ENCODE measurements around the gene INO80.

The INO80 gene

DNA sequence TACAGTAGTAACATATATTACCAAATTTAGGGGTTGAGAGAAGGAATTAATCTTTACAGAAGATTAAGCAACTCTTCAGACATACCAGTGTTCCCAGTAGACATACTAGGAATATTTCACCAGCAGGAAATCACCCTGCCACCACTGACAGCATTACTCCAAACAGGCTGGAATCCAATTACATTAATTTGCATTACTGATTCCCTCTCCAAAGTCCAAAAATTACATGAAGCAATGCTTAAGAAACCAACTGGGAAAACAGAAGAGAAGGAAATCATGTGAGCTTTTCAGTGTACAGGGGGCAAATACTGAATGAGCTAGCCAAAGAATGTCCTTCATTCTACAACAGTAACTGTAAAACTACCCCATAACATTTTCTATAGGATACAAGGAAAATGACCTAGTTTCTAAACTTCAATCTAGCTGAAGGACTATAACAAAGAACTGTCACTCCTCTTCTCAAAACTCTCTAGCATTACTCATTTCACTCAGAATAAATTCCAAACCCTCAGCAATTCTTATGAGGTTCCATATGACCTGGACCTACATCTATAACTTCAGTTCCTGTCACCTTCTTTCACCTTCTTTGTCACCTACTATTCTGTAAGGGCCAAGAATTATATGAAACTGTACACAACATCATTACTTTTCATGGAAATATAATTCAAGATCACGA is 72.7 kb downstream of the INO80 start:
- DNase-seq: no peak

DNA sequence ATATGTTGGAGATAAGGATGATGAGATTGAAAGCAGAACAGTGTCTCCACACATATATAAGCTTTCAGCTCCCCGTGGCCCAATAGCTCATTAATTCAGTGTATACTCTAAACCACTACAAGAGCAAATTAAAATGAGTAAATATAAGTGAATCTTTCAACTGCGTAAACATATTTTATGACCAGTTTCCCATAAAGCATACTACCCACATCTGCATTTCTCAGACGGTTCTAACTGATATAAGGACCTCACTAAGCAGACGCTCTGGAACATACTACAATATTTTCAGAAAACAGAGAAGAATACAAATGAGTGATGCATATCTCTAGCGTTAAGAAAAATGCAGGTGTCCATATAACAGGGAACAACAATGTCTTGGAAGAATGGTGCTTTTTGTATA is 73.2 kb downstream of the INO80 start:
- DNase-seq: no peak

DNA sequence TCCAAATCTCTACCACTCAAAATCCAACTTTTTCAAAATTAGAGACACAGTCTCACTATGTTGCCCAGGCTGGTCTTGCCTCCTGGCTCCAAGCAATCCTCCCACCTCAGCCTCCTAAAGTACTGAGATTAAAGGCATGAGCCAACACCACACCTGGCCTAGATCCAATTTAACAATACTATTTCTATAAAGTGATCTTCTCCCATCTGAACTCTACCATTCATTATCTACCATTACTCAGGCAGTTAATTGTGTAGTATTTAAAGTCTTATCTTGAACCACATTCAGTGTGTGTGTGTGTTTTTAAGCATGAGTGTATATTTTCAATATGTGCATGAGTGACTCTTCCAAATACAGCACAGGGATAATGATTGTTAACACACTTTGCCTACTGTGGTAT is 77.0 kb downstream of the INO80 start:
- no peak for DNase-seq

- no peak for DNase-seq
These were observed 84.1 kb downstream of the INO80 start for GRCh38 chr15:41032079-41032328.

DNA sequence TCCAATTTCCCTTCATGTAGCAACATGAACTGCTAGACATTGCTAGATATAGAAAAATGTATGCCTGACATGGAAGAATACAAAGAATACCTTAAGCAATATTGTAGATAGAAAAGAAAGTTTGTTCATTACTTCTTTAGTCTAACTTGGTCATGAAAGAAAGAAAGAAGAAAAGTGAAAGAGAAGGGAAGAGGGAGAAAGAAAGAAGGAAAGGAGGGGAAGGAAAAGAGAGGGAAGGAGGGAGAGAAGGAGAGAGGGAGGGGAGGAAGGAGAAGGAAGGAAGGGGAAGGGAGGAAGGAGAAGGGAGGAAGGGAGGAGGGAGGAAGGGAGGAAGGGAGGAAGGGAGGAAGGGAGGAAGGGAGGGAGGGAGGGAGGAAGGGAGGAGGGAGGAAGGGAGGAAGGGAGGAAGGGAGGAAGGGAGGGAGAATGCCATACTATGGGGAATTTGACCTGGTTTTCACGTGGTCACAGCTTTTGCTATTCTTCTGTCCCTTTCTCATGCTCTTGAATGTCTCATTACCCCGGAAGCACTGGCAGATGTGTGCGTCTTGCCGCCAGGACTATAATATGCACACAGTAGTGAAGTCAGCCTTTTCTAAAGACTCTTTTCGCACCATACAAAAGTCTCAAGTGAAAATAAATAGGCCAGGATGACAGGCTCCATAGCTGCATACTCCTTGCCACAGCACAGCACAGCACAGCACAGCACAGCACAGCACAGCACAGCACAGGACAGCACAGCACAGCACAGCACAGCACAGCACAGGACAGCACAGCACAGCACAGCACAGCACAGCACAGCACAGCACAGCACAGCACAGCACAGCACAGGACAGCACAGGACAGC is 84.6 kb downstream of the INO80 start:
- DNase-seq: no peak

- no peak for DNase-seq
These were observed 87.2 kb downstream of the INO80 start for GRCh38 chr15:41028853-41029252.

DNA sequence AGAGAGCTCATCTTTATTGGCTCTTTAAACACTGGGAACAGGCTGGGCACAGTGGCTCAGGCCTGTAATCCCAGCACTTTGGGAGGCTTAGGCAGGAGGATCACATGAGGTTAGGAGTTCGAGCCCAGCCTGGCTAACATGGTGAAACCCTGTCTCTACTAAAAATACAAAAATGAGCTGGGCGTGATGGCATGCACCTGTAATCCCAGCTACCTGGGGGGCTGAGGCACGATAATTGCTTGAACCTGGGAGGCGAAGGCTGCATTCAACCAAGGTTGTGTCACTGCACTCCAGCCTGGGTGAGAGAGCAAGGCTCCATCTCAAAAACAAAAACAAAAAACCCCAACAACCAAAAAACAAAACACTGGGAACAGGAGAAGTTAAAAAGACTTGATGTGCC is 90.7 kb downstream of the INO80 start:
- DNase-seq: no peak

DNA sequence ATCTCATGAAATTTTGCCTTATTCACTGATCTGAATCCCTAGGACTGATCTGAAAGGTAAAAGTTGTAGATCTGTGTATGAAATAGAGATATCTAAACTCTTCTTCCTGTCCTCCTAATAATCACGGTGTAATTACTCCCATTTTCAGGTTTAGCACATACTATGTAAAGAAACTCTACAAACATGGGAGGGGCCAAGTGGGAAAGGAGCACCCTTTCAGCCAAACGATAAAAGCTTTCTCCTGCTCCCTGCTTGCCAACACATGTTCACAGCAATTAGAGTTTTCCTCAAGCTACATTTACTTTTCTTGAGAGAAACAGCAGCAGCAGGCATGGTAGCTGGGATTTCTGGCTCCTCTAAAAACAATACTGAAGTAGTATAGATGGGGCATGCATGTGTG is 91.2 kb downstream of the INO80 start:
- no peak for DNase-seq

DNA sequence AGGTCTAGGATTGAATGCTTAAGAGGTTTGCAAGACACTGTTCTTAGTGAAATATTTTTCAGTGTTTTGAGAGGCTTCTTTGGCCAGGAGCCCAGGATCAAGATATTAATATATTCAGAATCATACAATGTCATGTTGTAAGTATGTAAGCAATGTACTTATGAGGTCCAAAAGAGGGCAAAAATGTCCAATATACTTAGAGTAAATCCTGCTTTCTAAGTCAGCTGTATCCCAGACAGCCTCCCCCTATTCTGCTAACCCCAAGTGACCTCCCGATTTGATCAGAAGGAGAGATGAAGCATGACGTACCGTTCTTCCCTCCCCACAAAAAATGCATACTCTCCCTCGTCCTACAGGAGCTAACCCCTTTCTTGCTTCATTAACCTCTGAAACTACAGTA is 91.9 kb downstream of the INO80 start:
- no peak for DNase-seq

DNA sequence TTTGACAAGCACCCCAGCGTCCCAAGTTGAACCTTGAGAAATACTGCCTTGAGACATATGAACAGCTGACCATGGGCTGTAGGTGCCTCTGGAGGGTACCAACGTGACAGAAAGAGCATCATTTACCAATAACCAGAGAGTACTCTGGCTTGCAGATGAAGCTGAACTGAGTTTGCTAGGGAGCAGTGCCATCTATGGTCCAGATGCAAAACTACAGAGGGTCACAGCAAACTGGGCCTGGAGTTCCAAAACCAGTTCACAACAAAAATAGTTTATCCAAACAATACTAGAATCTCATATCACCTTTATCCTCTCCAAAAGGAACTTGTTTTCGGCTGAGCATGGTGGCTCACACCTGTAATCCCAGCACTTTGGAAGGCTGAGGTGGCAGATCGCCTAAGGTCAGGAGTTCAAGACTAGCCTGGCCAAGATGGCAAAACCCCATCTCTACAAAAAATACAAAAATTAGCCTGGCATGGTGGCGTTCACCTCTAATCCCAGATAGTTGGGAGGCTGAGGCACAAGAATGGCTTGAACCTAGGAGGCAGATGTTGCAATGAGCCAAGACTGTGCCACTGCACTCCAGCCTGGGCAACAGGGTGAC is 93.5 kb downstream of the INO80 start:
- peak; percentile 39 for DNase-seq

DNA sequence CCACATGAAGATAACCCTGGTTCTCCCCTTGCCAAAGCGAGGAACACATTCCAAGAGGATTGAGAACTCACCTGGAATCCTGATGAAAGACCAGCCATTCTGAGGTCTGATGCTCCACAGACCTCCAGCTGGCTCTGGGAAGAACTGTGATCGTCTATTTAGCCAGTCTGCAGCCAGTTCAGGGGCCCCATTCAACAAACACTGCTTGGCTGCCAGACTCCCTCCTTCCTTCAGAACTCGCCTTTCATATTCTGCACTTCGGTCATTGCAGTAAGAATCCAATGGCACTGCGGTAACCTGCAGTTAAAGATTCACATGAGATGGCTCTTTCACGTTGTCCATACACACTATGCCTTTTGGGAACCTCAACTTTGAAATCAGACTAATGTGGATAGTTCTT is 95.3 kb downstream of the INO80 start:
- no peak for DNase-seq

GRCh38 chr15:41020311-41020710 is 95.8 kb downstream of the INO80 start:
- DNase-seq: no peak

DNA sequence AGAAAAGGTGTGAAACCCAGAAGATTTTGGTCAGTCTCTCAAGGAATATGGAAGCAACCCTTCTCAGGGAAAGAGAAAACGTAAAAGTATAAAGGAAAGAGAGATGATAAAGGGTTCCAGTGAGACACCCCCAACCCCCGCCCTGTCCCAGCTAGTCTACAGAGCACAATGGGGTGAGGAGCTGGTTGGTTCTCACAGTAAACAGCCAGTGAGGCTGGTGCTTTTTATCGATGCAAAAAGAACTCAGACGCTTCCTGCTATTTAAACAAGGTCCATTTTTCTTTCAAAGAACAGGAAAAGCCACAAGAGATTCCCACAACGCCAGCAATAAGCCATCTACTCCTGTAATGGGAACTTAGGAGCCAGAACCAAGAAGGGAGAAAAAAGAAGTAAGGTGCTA is 96.9 kb downstream of the INO80 start:
- no peak for DNase-seq

GRCh38 chr15:41018534-41018933 is 97.5 kb downstream of the INO80 start:
- DNase-seq: no peak

GRCh38 chr15:41017066-41017735 is 98.9 kb downstream of the INO80 start:
- DNase-seq: no peak

- no peak for DNase-seq
These were observed 102.2 kb downstream of the INO80 start for GRCh38 chr15:41013691-41014414.

DNA sequence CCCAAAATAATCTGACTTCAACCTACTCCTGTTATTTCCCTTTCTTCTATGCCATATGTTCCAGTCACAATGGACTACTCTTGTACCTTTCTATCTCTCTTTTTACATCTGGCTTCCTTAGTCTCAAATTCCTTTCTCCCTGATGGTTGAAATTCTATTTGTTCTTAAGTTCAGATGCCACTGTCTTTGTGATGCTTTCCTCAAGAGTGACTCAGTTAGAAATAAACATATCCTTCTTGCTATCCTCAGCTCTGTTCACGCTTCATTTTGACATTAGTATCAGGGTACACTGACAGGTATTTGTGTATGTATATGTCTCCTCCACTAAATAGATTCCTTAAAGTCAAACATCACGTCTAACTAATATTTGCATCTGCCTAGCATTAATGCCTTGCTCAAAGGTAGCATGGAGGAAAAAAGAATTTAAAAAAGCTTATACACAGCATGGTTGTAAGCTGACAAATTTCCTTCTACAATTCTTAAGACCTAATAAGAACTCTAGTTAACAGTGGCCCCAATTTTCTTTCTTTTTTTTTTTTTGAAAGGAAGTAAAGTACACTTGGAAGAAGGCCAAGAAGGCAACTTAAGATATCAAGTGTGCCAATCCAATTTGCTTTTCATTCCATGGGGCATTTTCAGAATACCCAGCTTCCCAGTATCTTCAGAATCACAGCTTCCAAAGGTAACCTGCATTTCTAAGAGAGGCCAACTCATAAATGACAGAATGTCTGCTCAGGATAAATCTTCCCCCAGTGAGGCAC is 104.8 kb downstream of the INO80 start:
- no peak for DNase-seq

DNA sequence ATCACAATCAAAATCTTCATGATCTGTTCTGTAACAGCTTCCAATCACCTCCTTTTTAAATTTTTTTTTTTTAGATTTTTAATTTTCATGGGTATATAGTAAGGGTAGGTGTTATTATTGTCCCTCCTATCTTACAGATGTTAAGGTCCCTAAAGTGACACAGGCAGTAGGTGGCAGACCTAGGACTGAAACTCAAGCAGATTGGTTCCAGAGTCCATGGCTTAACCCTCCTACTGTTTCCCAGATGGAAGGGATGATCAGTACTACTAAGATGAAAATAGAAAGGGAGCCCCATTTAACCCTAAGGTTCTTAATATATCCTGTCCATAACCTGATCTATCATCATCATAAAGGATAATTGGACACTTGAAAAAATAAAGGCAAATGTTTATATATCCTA is 105.7 kb downstream of the INO80 start:
- no peak for DNase-seq

DNA sequence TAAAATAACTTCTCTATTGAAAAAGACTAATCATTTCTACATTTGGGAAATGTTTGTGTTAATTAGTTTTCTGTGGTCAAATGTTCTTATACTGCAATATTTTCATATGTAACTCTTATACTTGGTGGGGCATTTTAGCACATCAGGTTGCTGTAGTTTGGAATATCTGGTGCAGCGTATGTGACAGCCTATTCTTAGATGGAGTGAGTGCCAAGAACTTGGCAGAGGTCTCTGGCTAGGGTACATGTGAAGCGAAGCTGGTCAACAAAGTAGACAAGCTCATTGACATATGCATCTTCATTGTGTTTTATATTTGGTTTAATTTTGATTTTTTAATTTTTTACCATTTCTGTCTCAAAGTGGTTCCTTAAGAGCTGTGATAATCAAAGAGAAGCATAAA is 109.6 kb downstream of the INO80 start:
- no peak for DNase-seq

DNA sequence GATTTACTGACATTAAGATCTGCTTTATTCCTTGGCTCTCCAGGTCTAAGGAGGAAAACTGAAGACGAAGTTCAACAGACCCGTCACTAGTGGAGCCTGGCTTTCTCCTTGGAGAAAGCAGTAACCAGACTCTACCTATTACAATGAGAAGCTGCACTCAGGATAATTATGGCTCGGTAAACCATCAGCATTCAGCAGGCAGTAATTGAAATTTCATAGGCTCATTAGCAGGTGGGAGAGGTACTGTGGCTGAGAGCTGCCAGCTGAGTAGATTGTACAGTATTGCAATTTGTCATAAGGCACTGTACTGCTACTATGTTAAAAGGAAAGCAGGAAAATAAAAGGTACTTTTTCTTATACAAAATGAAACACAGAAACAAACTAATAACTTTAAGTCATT is 111.6 kb downstream of the INO80 start:
- no peak for DNase-seq

DNA sequence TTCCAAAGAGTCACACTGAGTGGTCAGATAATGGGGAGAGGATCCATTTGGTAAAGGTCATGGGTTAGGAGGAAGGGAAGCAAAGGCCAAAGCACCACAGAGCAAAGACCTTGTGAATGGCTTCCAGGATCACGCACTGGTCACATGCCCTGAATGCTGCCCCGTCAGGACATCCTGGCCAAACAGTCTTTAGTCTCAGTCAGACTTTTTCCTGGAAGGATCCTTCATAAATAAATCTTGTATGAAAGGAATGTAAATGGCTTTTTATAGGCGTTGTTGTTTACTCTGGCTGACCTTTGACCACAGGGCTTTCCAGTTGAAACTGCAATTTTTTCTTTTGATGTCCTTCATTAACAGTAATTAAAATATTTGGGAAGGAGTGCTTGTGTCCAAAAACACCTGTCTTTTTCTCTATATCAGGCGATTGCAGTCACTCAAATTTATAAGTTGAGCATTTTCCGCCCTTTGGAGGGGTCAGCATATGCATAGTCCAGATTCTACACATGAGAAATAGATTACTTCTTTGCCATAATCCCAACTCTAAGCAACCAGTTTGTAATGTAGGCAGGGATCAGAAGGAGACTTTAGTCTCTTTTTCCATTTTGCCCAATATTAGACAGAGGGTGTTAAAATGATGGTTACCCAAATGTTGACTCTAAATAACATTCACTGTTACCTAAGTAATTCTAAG is 114.4 kb downstream of the INO80 start:
- no peak for DNase-seq

- DNase-seq: no peak
These were observed 116.9 kb downstream of the INO80 start for GRCh38 chr15:40999190-40999589.

All from CD4-positive, alpha-beta T cell treated with Interleukin-17A for 4 hours (primary cell).